ENCODE data around the gene RPS27.
"Not testable (repeated sequence)": the region's sequence is repeated elsewhere in the genome, so short reads cannot be mapped to it uniquely, and the experiment has no call there.

The RPS27 gene

GRCh38 chr1:153991151-153991630 lies 629 bp downstream of the RPS27 start:
- peaks cover 47% of the 10 kb centered on the region for H3K36me3 ChIP-seq (ENCODE audit: insufficient read depth, low read length)
- no peaks in the 10 kb centered on the region for H3K27me3 ChIP-seq (ENCODE audit: insufficient read depth, low read length)

DNA sequence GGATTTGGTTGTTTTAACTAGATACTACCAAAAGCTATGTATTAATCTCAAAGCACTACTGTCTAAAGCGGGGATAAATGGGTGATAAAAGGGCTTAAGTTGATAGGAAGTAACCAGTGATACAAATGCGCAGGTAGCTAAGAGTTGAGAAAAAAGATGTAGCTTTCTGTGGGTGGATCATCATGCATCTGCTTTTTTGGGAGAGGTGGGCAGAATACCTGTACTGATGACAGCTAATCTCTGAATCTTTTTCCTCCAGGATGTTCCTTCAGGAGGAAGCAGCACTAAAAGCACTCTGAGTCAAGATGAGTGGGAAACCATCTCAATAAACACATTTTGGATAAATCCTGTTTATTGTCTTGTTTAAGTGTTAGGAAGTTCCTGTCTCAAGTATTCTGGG lies 1.2 kb downstream of the RPS27 start:
- peak overlapping the region; percentile 95 for H3K27ac ChIP-seq (ENCODE audit: low read depth, low read length)
- peak overlapping the region; percentile 91 for H3K4me3 ChIP-seq (ENCODE audit: low read length)
- peaks cover 47% of the 10 kb centered on the region for H3K36me3 ChIP-seq (ENCODE audit: insufficient read depth, low read length)
- WGBS, result 95% methylated on average over 2 of the region's 2 CpGs
- H3K9me3 ChIP-seq (ENCODE audit: insufficient read depth, low read depth, low read length), result no peaks in the 10 kb centered on the region
- H3K4me1 ChIP-seq (ENCODE audit: insufficient read depth, low read length), result peaks cover 6% of the 10 kb centered on the region; the same call in 1 of the 2 replicates
- H3K27me3 ChIP-seq (ENCODE audit: insufficient read depth, low read length), result no peaks in the 10 kb centered on the region
- H3K9ac ChIP-seq (ENCODE audit: low read depth, low read length), result peak overlapping the region; percentile 99

More at GRCh38 chr1:153991151-153991630, 629 bp downstream of the RPS27 start:
- Histone ChIP-seq H3K27ac (ENCODE audit: low read depth, low read length) (peak overlapping the region; percentile 95), H3K4me1 (ENCODE audit: insufficient read depth, low read length) (peaks cover 6% of the 10 kb centered on the region; the same call in 1 of the 2 replicates), H3K9ac (ENCODE audit: low read depth, low read length) (peak overlapping the region; percentile 99), H3K9me3 (ENCODE audit: insufficient read depth, low read depth, low read length) (no peaks in the 10 kb centered on the region), H3K4me3 (ENCODE audit: low read length) (peak overlapping the region; percentile 91)
- WGBS, result 23% methylated on average over 7 of the region's 9 CpGs

DNA sequence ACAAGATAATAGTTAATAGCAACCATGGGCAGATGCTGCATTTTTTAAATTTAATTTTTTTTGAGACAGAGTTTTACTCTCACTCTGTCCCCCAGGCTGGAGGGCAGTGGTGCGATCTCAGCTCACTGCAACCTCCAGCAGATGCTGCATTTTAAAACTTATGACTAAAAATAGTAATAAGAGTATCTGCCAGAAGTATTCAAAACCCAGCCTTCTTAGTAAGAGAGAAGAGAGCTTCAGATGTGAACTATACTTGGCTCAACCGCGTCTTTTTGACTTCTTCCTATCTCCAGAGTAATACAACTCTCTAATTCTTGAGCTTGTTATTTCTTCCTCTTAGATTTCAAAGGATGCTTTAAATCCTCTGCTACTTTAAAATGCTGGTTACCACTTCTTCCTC lies 4.6 kb downstream of the RPS27 start:
- Histone ChIP-seq H3K36me3 (ENCODE audit: insufficient read depth, low read length) (peaks cover 47% of the 10 kb centered on the region), H3K9ac (ENCODE audit: low read depth, low read length) (no peak overlapping the region), H3K4me3 (ENCODE audit: low read length) (no peak overlapping the region), H3K27ac (ENCODE audit: low read depth, low read length) (no peak overlapping the region), H3K27me3 (ENCODE audit: insufficient read depth, low read length) (no peaks in the 10 kb centered on the region), H3K4me1 (ENCODE audit: insufficient read depth, low read length) (0 out of 2 replicates have a peak, but pooled peaks cover 4% of the 10 kb centered on the region), H3K9me3 (ENCODE audit: insufficient read depth, low read depth, low read length) (no peaks in the 10 kb centered on the region)
- WGBS, result 97% methylated on average over 2 of the region's 3 CpGs

- no peak overlapping the region for H3K27ac ChIP-seq (ENCODE audit: low read depth, low read length)
- no peaks in the 10 kb centered on the region for H3K27me3 ChIP-seq (ENCODE audit: insufficient read depth, low read length)
- H3K9ac ChIP-seq (ENCODE audit: low read depth, low read length), result no peak overlapping the region
- peaks cover 47% of the 10 kb centered on the region for H3K36me3 ChIP-seq (ENCODE audit: insufficient read depth, low read length)
- 95% methylated on average over 11 of the region's 11 CpGs for WGBS
- H3K4me3 ChIP-seq (ENCODE audit: low read length), result no peak overlapping the region
- no peaks in the 10 kb centered on the region for H3K9me3 ChIP-seq (ENCODE audit: insufficient read depth, low read depth, low read length)
- H3K4me1 ChIP-seq (ENCODE audit: insufficient read depth, low read length), result 0 out of 2 replicates have a peak, but pooled peaks cover 4% of the 10 kb centered on the region
Measured at GRCh38 chr1:153995640-153996039, 5.1 kb downstream of the RPS27 start.

DNA sequence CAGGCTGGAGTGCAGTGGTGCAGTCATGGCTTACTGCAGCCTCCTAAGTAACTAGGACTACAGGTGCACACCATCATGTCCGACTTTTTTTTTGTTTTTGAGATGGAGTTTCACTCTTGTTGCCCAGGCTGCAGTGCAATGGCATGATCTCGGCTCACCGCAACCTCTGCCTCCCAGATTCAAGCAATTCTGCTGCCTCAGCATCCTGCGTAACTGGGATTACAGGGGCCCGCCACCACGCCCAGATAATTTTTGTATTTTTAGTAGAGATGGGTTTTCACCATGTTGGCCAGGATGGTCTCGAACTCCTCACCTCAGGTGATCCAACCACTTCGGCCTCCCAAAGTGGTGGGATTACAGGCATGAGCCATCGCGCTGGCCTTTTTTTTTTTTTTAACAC lies 6.3 kb downstream of the RPS27 start:
- not testable (repeated sequence) for H3K27me3 ChIP-seq (ENCODE audit: insufficient read depth, low read length); H3K27ac ChIP-seq (ENCODE audit: low read depth, low read length); H3K4me1 ChIP-seq (ENCODE audit: insufficient read depth, low read length); H3K4me3 ChIP-seq (ENCODE audit: low read length); H3K9me3 ChIP-seq (ENCODE audit: insufficient read depth, low read depth, low read length); H3K9ac ChIP-seq (ENCODE audit: low read depth, low read length)
- peaks cover 38% of the 10 kb centered on the region for H3K36me3 ChIP-seq (ENCODE audit: insufficient read depth, low read length)
- 94% methylated on average over 8 of the region's 10 CpGs for WGBS

DNA sequence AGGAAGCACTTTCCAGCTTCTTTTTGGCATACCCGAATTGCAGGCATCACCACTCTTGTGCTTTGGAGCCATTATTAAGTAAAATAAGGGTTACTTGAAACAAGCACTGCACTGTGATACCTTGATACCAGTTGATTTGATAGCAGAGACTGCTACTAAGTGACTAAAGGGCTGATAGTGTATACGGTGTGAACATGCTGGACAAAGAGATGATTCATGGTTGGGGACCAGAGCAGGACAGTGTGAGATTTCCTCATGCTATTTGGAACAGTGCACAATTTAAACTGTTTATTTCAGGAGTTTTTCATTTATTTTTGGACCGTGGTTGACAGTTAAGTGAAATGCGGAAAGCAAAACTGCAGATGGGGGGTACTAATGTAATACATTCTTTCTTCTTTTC lies 9.9 kb downstream of the RPS27 start:
- peaks cover 5% of the 10 kb centered on the region for H3K36me3 ChIP-seq (ENCODE audit: insufficient read depth, low read length)
- H3K27me3 ChIP-seq (ENCODE audit: insufficient read depth, low read length), result no peaks in the 10 kb centered on the region
- H3K9ac ChIP-seq (ENCODE audit: low read depth, low read length), result no peak overlapping the region
- no peaks in the 10 kb centered on the region for H3K4me1 ChIP-seq (ENCODE audit: insufficient read depth, low read length)
- WGBS, result 91% methylated on average over 4 of the region's 4 CpGs
- no peak overlapping the region for H3K4me3 ChIP-seq (ENCODE audit: low read length)
- no peak overlapping the region for H3K27ac ChIP-seq (ENCODE audit: low read depth, low read length)
- no peaks in the 10 kb centered on the region for H3K9me3 ChIP-seq (ENCODE audit: insufficient read depth, low read depth, low read length)

DNA sequence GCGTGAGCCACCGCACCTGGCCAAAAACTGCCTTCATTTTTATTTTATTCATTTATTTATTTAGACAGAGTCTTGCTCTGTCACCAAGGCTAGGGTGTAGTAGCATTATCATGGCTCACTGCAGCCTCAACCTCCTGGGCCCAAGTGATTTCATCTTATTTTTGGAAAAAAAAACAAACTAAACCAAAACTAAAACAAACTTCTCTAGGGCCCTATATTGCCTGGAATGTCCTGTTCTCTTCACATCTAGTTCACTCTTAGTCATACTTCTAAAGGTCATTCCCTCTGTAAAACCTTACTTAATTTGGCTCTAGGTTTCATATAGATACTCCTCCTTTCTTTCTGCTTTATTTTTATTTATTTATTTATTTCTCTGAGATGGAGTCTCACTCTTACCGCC lies 15.6 kb downstream of the RPS27 start:
- H3K4me1 ChIP-seq (ENCODE audit: insufficient read depth, low read length), result no peaks in the 10 kb centered on the region
- no peak overlapping the region for H3K27ac ChIP-seq (ENCODE audit: low read depth, low read length)
- H3K4me3 ChIP-seq (ENCODE audit: low read length), result no peak overlapping the region
- H3K9me3 ChIP-seq (ENCODE audit: insufficient read depth, low read depth, low read length), result no peaks in the 10 kb centered on the region
- H3K27me3 ChIP-seq (ENCODE audit: insufficient read depth, low read length), result no peaks in the 10 kb centered on the region
- no peak overlapping the region for H3K9ac ChIP-seq (ENCODE audit: low read depth, low read length)
- no peaks in the 10 kb centered on the region for H3K36me3 ChIP-seq (ENCODE audit: insufficient read depth, low read length)
- WGBS, result 100% methylated on average over 3 of the region's 3 CpGs

- H3K27me3 ChIP-seq (ENCODE audit: insufficient read depth, low read length), result no peaks in the 10 kb centered on the region
- H3K9ac ChIP-seq (ENCODE audit: low read depth, low read length), result no peak overlapping the region
- no peaks in the 10 kb centered on the region for H3K9me3 ChIP-seq (ENCODE audit: insufficient read depth, low read depth, low read length)
- H3K4me1 ChIP-seq (ENCODE audit: insufficient read depth, low read length), result no peaks in the 10 kb centered on the region
- H3K36me3 ChIP-seq (ENCODE audit: insufficient read depth, low read length), result no peaks in the 10 kb centered on the region
- H3K4me3 ChIP-seq (ENCODE audit: low read length), result no peak overlapping the region
- no peak overlapping the region for H3K27ac ChIP-seq (ENCODE audit: low read depth, low read length)
- 88% methylated on average over 1 of the region's 1 CpG for WGBS
Measured at GRCh38 chr1:154012129-154012528, 21.6 kb downstream of the RPS27 start.

- 96% methylated on average over 14 of the region's 14 CpGs for WGBS
- H3K36me3 ChIP-seq (ENCODE audit: insufficient read depth, low read length); H3K4me1 ChIP-seq (ENCODE audit: insufficient read depth, low read length); H3K27ac ChIP-seq (ENCODE audit: low read depth, low read length); H3K9me3 ChIP-seq (ENCODE audit: insufficient read depth, low read depth, low read length); H3K9ac ChIP-seq (ENCODE audit: low read depth, low read length); H3K27me3 ChIP-seq (ENCODE audit: insufficient read depth, low read length); H3K4me3 ChIP-seq (ENCODE audit: low read length): not testable (repeated sequence)
Measured at GRCh38 chr1:154012543-154012942, 22.0 kb downstream of the RPS27 start.

GRCh38 chr1:154014154-154014907 lies 23.8 kb downstream of the RPS27 start:
- H3K9me3 ChIP-seq (ENCODE audit: insufficient read depth, low read depth, low read length), result no peaks in the 10 kb centered on the region
- H3K27ac ChIP-seq (ENCODE audit: low read depth, low read length), result no peak overlapping the region
- H3K27me3 ChIP-seq (ENCODE audit: insufficient read depth, low read length), result no peaks in the 10 kb centered on the region
- H3K4me3 ChIP-seq (ENCODE audit: low read length), result no peak overlapping the region
- H3K9ac ChIP-seq (ENCODE audit: low read depth, low read length), result no peak overlapping the region
- WGBS, result 93% methylated on average over 3 of the region's 3 CpGs
- H3K36me3 ChIP-seq (ENCODE audit: insufficient read depth, low read length), result no peaks in the 10 kb centered on the region
- no peaks in the 10 kb centered on the region for H3K4me1 ChIP-seq (ENCODE audit: insufficient read depth, low read length)

- Histone ChIP-seq H3K4me3 (ENCODE audit: low read length) (no peak overlapping the region), H3K9ac (ENCODE audit: low read depth, low read length) (no peak overlapping the region), H3K27me3 (ENCODE audit: insufficient read depth, low read length) (no peaks in the 10 kb centered on the region), H3K4me1 (ENCODE audit: insufficient read depth, low read length) (no peaks in the 10 kb centered on the region), H3K9me3 (ENCODE audit: insufficient read depth, low read depth, low read length) (no peaks in the 10 kb centered on the region), H3K27ac (ENCODE audit: low read depth, low read length) (no peak overlapping the region), H3K36me3 (ENCODE audit: insufficient read depth, low read length) (no peaks in the 10 kb centered on the region)
- WGBS, result 86% methylated on average over 4 of the region's 4 CpGs
Measured at GRCh38 chr1:154019269-154019668, 28.7 kb downstream of the RPS27 start.

Measured in HUES64 (cell line).